Testis (tissue), 3 donors: Measurements from ENCODE around the gene CCDC182. TPM values are rescaled to one million over a fixed set of nuclear protein-coding genes. Genes with fewer than 3 reads are reported as not detected.

Experiments used
- DNase-seq: peaks from one replicate; pipeline ENCODE4 v3.0.0-alpha.2; 2019
- H3K27ac ChIP-seq, 2 donors: fragments of 200-600 bp; sonication (generic); one replicate each; pipeline ENCODE4 v1.5.1; 2019
- H3K27me3 ChIP-seq: fragments of 200-600 bp; sonication (generic); one replicate; pipeline ENCODE4 v1.5.1; 2019
- H3K36me3 ChIP-seq: fragments of 200-600 bp; sonication (generic); one replicate; pipeline ENCODE4 v1.5.1; 2017; ENCODE audit warnings: low read depth; ENCODE audit errors: missing control alignments
- H3K4me1 ChIP-seq: fragments of 200-600 bp; sonication (generic); one replicate; pipeline ENCODE4 v1.5.1; 2019
- H3K4me3 ChIP-seq, 2 donors: fragments of 200-600 bp; sonication (generic); one replicate each; pipeline ENCODE4 v1.5.1; 2017 to 2019
- H3K9me3 ChIP-seq: fragments of 200-600 bp; sonication (generic); one replicate; pipeline ENCODE4 v1.5.1; 2017
- CTCF ChIP-seq, 3 experiments: fragments of 450-650 bp in 2 of 3; fragments of 200-600 bp in 1 of 3; sonication (generic) in 1 of 3; IDR thresholded peaks; one replicate each; pipeline ENCODE4 v1.5.1; 2016 to 2019; ENCODE audit warnings: antibody characterized with exemption in 3 of 3, mild to moderate bottlenecking in 2 of 3, moderate library complexity in 1 of 3
- POLR2A ChIP-seq: fragments of 450-650 bp; IDR thresholded peaks from one replicate; pipeline ENCODE4 v1.6.1; 2017; ENCODE audit warnings: antibody characterized with exemption, mild to moderate bottlenecking, moderate library complexity
- WGBS, 2 donors: methylation state at CpG; one replicate each; pipeline ENCODE4 v1.1.5; 2018; 5-methylcytosine and 5-hydroxymethylcytosine counted together
- intact Hi-C: fragments of 100-400 bp; cut with DNase I; formaldehyde crosslinking; loops from one replicate; pipeline ENCODE4 v1.15.1; 2023; ENCODE audit warnings: low total_unique reads
- polyA plus RNA-seq: library from polyadenylated mRNA; stranded (reverse); fragments of 350-450 nt; fragmentation: Illumina TruSeq; extraction: RNeasy Lipid Tissue Mini Kit (QIAGEN cat#74804); gene quantifications from one replicate; pipeline ENCODE4 v1.2.3, GENCODE V29; 2014; ENCODE audit warnings: low read depth, low replicate concordance; ENCODE audit not compliant: insufficient read depth
- total RNA-seq, 2 donors: library from RNA; depleted of rRNA; stranded (reverse); fragments of >200 nt; gene quantifications; one replicate each; pipeline ENCODE4 v1.2.3, GENCODE V29; 2016

CCDC182 gene
- total and polyA plus RNA-seq, 3 donors from 2014 or later = 12.5 to 33.2 (median 25.8) TPM

DNA sequence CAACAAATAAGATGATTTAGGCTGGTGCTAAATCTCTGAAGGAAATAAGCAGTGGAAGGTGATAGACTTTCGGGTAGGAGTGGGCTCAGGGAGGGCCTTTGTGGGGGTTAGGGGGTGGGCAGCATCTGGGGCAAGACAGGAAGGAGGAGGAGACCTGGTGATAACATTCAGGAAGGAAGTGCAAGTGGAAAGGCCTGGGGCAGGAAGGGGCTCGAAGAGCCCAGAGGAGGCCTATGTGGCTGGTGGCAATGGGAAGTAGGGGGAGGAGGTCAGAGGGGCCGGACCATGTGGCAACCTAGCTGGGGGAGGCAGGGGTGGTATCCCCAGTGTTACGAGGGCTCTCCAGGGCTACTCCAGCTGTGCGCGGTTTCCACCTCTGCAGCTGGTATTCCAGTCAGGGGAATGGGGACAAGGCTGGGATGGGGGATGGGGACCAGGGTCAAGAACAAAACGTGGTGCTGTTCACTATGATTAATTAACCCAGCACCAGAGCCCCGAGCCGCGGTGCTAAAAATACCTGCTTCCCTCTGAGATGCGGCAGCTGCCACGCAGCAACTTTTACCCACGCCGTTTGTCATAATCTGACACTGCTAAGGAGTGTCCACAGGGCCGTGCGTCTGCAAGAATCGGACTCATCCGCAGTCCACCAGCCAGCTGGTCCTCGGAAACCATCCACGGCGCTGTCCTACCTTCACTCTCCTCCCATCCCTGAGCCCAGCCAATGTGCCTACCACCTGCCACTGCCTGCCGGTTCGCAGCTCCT is 5.2 kb upstream of the CCDC182 start:
- WGBS, 2 donors = 66 to 78% methylated on average over 23 of the region's 23 CpGs
- intact Hi-C loops = no loop called here

GRCh38 chr17:57749701-57750100 is 4.6 kb upstream of the CCDC182 start:
- H3K4me3 ChIP-seq = no peak overlapping the region
- no peaks in the 10 kb centered on the region for H3K9me3 ChIP-seq
- H3K27me3 ChIP-seq = no peaks in the 10 kb centered on the region
- WGBS, 2 donors = 93% methylated on average over 3 of the region's 3 CpGs
- no peak overlapping the region for H3K27ac ChIP-seq
- intact Hi-C loops = loop anchor here (10.0 kb wide), 1 partner anchor 155 kb away; no protein-coding TSS in a partner anchor
- DNase-seq = no peak
- no peaks in the 10 kb centered on the region for H3K36me3 ChIP-seq
- H3K4me1 ChIP-seq = peaks cover 12% of the 10 kb centered on the region
- no peak for TF ChIP-seq POLR2A
- TF ChIP-seq CTCF (IDR thresholded peaks at IDR 0.05) = no peak

More for the DNA sequence above, 5.2 kb upstream of the CCDC182 start:
- Histone ChIP-seq H3K4me3 (no peak overlapping the region), H3K4me1 (peaks cover 12% of the 10 kb centered on the region), H3K36me3 (no peaks in the 10 kb centered on the region), H3K9me3 (no peaks in the 10 kb centered on the region), H3K27me3 (no peaks in the 10 kb centered on the region), H3K27ac (no peak overlapping the region)
- TF ChIP-seq CTCF (IDR thresholded peaks at IDR 0.05) (no peak), POLR2A (no peak)
- no peak for DNase-seq

DNA sequence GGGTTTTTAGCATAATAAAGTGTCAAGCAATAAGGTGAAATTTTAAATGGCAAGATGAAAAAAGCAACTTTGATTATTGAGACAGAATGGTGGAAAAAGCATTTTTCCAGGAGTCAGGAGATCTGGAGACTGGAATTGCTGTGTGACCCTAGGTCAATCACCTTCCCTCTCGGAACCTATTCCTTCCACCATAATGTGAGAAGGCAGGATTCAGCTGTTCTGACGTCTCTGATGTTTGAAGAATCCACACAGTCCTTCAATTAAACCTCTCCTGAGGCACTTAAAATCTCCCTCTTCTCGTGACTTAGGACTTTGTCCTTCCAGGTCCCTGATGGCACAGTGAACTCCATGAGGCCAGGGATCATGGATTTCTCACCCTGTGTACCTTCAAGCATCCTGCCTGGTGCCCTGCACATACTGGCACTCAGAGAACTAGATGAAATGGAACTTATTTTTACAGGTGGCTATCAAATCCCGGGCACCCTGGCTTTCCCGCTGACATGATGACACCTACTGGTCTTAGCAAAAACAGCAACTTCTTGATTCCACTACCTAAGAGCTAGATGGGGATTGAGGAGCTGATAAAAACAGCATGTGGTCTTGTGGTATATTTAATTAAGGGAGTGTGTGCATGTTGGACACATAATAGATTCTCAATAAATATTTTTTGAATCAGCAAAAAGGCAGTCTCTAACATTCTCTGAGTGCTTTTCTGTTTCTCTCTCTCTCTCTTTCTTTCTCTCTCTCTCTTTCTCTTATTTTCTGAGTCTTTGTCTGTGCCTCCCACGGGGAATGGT is 2.3 kb upstream of the CCDC182 start:
- Histone ChIP-seq H3K4me1 (peaks cover 12% of the 10 kb centered on the region), H3K9me3 (no peaks in the 10 kb centered on the region), H3K4me3 (no peak overlapping the region), H3K27ac (no peak overlapping the region), H3K27me3 (no peaks in the 10 kb centered on the region), H3K36me3 (no peaks in the 10 kb centered on the region)
- intact Hi-C loops = loop anchor here (10.0 kb wide), 1 partner anchor 153 kb away; no protein-coding TSS in a partner anchor
- TF ChIP-seq POLR2A (no peak), CTCF (IDR thresholded peaks at IDR 0.05) (peak; percentile 31 to 65 (median 63))
- WGBS, 2 donors = 40 to 47% methylated on average over 6 of the region's 6 CpGs
- DNase-seq = peak; percentile 49

DNA sequence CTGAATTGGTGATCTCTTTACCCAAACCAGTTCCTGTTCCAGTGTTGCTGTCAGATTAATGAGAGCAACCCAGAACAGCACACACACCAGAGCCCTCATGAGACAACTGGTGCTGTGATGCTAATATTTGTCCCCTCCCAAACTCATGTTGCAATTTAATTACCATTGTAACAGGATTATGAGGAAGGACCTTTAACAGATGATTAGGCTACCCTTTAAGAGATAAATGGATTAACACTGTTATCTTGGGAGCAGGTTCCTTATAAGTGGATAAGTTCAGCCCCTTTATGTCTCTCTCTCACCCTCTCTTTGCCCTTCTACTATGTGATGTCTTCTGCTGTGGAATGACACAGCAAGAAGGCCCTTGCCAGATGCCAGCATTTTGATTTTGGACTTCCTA is 1.1 kb upstream of the CCDC182 start:
- H3K36me3 ChIP-seq = no peaks in the 10 kb centered on the region
- intact Hi-C loops = loop anchor here (10.0 kb wide), 1 partner anchor 151 kb away; no protein-coding TSS in a partner anchor
- H3K4me1 ChIP-seq = peaks cover 6% of the 10 kb centered on the region
- H3K27me3 ChIP-seq = no peaks in the 10 kb centered on the region
- H3K9me3 ChIP-seq = no peaks in the 10 kb centered on the region
- H3K4me3 ChIP-seq = no peak overlapping the region
- H3K27ac ChIP-seq = no peak overlapping the region
- no peak for TF ChIP-seq POLR2A
- no peak for TF ChIP-seq CTCF (IDR thresholded peaks at IDR 0.05)
- DNase-seq = no peak
